ENCODE measurements around the gene WDR45B.
"Not testable (repeated sequence)": the region's sequence is repeated elsewhere in the genome, so short reads cannot be mapped to it uniquely, and the experiment has no call there.

Gene WDR45B

DNA sequence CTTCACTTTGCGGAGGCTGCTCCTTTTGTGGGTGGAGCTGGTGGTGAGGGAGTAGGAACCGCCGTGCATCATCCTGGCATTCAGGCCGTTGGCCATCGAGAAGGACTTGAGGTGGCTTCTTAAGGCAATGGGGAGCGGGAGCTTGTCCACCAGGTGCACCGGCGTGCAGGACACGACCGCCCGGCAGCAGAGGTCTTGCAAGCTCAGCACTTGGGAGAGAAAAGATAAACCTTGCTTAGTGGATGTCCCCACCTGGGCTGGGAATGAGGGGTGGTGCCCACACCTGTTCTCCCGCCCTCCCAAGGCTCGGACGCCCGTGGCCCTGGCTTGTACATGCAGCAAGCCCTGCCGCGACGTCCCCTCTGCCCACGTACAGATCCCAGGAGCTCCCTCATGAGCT is 9.7 kb upstream of the WDR45B start:
- no peak for DNase-seq (ENCODE audit: low read depth)

DNA sequence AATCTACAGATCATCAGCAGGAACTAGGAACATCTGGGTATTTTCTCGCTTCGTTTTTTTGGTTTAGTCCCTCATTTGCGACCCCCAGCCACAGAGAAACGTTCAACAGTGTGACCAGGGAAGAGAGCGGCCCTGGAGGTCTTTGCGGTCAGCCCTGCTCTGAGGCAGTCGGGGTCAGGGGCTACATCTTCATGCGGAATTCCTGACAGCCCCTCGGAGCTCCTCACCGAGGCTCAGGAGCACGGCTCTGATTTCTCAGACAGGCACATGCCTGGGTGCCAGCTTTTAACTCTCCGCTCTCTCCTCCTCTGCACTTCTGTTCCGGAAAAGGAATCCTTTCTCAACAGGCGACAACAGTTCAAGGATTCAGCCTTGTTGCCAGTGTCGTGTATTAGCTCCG is 8.0 kb upstream of the WDR45B start:
- DNase-seq (ENCODE audit: low read depth) = no peak

DNA sequence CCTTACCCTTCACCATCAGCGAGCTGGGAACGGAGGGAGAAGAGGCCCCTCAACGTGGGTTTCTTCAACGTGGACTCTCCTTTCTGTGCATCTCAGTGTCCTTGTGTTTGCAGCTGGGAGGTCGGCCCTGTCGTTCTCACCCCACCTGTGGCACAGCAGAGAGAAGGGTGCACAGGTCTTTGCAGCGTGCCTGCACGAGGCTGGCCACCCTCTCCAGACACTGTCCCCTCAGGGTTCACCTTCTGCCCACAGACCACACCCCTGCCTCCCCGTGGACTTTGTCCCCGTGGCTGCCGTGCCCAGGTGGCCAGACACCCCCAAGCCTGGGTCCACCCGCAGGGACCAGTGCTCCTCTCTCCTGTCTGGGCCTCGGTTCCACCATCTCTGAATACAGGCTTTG is 7.3 kb upstream of the WDR45B start:
- DNase-seq (ENCODE audit: low read depth) = no peak

DNA sequence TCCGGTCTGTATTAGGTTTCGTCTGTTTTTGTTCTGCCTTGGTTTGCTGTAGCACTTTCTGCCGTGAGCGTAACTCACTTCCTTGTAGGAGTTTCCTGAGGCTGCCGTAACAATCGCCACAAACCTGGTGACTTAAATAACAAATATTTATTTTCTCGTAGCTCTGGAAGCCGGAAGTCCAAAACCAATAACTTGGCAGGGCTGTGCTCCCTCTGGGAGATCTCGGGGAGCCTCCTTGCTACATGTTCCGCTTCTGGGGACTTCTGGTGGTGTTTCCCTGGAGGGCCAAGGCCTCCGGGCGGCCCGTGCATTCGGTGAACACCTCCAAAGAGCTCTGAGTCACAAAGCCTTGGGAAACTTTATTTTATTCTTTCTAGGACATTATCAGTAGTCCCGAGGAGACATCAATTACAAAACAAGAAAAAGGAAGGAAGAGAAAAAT is 6.8 kb upstream of the WDR45B start:
- no peak for DNase-seq (ENCODE audit: low read depth)

DNA sequence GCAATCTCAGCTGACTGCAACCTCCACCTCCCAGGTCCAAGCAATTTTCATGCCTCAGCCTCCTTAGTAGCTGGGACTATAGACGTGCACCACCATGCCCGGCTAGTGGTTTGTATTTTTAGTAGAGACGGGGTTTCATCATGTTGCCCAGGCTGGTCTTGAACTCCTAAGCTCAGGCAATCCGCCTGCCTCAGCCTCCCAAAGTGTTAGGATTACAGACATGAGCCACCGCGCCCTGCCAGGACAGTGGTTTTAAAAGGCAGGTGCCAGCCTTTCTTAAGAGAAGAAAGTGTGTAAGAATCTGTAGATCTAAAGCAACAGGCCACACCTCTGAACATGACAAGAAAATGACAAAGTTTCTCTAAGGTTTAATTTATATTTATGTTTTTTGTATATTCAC is 6.4 kb upstream of the WDR45B start:
- not testable (repeated sequence) for DNase-seq (ENCODE audit: low read depth)

DNA sequence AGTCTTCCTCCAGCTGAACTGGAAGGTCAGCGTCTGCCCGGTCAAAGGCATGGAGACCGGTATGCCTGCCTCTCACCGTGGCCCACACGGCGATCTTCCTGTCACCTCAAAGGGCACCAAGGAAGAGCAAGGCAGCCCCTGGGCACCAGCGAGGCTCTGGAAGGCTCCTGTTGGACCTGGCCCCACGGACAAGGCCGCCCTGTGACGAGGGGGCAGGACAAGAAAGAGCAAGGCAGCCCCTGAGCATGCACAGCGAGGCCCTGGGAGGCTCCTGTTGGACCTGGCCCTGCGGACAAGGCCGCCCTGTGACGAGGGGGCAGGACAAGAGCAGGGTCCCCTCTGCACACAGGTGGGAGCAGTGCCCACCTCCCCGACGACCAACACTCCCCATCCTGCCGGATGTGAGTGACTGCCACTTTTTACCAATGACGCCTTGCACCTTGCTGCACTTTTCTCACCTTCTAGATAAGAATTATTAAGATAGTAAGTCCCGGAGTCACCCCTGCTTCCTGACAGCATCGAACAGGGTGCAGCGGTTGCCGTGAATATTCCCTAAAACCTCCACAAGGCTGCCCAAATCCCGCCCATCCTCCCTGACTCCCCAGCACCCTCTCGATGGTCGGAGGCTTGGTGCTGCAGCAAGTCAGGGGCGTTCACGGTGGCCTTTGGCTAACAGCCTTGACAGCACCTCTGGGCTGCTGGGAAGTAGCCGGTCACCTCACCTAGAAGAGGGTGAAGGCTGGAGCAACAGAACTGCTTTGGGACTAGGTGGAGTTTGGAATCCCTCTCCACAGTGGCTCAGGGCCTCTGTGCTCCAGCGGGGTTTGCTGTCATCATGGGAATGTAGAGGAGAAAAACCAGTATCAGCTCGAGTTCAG is 5.6 kb upstream of the WDR45B start:
- DNase-seq (ENCODE audit: low read depth) = no peak

DNA sequence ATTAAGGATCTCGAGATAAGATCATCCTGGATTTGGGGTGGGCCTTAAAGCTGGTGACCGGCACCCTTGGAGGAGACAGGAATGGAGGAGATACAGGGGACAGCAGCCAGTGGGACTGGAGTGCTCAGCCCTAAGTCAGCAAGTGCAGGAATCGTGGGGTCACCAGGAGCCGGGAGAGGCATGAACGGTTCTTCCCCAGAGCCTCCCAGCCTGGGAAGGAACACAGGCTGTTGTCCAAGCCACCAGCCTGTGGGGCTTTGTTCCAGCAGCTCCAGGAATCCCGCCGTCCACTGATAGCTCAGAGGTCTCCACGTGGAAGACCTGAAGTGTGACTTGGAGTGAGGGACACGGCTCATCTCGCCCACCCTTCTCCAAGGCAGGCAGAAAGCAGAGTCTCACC is 2.5 kb upstream of the WDR45B start:
- no peak for DNase-seq (ENCODE audit: low read depth)

DNA sequence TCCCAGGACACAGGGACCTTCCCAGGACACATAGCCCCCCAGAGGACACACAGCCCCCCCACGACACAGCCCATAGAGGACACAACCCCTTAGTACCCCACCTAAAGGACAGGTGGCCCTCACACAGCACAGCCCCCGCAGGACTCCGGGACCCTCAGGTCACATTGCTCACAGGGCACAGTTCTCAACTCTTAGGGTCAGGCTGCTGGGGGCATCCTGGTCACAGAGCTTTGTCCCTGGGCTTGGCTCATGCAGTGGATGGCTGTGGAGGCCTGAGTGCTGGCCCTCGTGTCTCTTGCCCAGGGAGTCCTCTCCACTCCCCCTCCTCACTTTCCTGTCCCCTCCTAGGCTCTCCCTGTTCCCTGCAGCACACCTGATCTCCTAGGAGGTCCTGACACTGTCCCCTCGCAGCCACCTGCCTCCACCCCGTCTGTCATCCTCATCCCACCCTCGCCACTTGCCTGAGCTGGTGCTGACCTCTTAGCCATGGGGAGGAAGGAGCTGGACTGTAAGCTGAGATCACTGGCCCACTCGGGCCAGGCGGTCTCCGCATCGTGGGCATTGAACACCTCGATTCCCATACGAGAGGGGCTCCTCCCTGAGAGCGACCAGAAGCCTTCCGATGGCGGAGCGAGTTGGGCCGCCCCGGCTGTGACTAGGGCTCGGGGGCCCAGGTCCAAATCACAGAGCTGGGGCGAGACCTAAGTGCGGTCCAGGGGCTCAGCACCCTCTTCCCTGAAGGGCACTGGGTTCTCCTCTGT is 1.4 kb upstream of the WDR45B start:
- DNase-seq (ENCODE audit: low read depth) = no peak

DNA sequence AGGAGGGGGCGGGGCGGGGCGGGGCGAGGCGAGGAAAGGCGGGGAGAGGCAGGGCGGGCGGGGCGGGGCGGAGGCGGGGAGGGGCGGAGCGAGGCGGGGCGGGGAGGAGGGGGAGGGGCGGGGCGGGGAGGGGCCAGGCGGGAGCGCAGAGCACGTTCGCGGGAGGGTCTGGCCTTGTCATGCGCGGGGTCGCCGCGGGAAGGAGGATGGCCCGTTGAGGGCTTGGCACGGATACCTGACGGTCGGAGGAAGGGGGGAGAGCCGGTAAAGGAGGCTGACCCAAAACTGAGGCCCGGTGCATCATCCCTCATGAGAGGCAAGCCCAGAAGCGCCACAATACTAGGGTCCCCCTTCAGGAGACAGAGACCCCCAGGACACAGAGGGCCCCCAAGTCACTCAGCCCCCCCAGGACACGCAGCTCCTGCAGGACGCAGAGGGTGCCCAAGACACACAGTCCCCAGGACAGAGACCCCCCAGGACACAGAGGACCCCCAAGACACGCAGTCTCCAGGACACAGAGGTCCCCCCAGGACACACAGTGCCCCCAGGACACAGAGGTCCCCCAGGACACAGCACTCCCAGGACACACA is 593 bp upstream of the WDR45B start:
- peak; percentile 22 for DNase-seq (ENCODE audit: low read depth)

DNA sequence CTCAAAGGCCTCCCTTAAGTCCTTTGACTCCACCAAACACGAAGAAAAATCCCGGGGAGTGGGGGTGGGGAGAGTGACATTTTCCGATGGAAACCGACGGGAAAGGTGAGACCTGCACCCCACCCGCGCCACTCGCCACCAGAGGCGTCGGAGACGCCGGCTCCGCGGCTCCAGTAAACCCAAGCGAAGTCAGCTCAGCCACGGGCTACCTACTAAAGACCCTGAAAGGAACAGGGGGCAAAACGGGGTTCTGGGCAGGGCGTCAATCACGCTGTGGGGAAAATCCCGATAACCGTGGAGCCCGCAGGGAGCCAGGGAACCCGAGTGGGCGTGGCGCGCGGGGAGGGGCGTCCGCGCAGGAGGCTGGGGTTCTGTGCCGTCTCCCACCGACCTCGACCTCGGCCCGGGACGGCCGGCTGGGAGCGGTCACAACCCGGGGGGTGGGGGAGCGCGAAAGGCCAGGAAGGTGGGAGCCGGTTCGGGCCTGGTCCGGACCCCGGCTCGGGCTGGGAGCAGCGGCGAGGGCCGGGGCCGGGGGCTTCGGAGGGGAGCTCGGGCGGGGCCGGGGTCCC is 565 bp downstream of the WDR45B start:
- peak; percentile 28 for DNase-seq (ENCODE audit: low read depth)

DNA sequence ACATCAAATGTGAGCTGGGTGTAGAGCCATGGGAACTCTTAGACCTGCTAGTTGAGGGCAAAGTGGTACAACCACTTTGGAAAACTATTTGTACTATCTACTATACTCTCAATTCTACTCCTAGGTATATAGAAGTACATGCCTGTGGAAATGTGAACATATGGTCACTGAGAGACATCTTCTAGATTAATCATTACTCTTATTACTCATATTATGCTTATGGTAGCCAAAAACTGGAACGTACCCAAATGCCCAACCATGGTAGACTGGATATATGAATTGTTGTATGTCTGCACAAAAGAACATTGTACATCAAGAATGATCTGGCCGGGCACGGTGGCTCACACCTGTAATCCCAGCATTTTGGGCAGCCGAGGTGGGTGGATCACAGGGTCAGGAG is 2.7 kb downstream of the WDR45B start:
- DNase-seq (ENCODE audit: low read depth) = no peak

DNA sequence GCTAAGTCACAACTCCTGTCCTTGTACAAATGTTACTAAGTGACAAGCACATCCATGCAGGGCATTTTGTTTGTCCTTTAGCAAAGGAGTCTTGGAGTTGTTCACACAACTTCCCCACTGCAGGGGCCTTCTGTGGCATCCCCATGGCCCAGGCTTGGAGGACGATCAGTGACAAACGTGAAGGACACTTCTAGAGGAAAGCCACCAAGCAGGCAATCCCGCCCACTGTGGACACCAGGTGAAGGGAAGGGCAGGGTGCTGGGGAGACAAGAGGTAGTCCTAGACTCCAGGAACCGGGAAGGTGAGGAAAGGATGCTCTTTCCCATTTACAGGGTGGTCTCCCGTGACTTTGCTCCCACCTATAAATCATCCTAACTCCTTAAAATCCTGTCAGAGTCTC is 4.1 kb downstream of the WDR45B start:
- DNase-seq (ENCODE audit: low read depth) = no peak

DNA sequence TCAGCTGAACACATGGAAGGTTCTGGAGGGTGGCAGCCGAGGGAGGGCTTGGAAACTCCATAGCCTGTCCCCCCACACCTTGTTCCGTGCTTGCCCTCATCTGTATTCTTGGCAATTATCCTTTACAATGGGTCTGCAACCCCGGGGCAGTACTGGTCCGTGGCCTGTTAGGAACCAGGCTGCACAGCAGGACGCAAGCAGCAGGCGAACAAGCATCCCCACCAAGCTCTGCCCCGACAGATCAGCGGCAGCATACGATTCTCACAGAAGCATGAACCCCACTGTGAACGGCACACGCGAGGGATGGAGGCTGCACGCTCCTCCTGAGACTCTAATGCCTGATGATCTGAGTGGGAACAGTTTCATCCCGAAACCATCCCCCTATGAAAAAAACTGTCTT is 6.2 kb downstream of the WDR45B start:
- DNase-seq (ENCODE audit: low read depth) = no peak

DNA sequence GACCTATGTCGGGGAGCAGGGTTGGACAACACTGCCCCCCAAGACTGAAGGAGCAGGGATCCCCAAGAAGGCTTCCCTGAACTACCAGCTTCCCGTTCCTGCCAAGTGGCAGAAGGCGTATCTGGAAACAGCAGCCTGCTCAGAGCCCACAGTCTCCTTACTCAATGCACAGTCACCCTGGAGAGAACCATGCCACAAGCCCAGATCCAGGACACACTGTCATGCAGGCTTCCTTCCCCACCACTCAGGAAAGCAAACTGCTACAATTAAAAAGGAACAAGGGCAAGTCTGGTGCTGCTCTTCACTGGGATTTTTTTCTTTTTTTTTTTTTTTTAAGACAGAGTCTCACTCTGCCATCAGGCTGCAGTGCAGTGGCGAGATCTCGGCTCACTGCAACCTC is 8.2 kb downstream of the WDR45B start:
- DNase-seq (ENCODE audit: low read depth) = no peak

DNA sequence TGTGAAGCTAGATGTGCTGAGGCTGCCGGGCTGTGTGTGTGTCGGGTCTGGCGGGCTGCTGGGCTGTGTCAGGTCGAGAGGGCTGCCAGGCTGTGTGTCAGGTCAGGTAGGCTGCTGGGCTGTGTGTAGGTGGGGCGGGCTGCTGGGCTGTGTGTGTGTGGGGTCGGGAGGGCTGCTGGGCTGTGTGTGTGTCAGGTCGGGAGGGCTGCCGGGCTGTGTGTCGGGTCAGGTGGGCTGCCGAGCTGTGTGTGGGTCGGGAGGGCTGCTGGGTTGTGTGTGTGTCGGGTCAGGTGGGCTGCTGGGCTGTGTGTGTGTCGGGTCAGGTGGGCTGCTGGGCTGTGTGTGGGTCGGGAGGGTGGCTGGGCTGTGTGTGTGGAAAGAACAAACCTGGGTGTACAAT is 8.6 kb downstream of the WDR45B start:
- DNase-seq (ENCODE audit: low read depth) = no peak

DNA sequence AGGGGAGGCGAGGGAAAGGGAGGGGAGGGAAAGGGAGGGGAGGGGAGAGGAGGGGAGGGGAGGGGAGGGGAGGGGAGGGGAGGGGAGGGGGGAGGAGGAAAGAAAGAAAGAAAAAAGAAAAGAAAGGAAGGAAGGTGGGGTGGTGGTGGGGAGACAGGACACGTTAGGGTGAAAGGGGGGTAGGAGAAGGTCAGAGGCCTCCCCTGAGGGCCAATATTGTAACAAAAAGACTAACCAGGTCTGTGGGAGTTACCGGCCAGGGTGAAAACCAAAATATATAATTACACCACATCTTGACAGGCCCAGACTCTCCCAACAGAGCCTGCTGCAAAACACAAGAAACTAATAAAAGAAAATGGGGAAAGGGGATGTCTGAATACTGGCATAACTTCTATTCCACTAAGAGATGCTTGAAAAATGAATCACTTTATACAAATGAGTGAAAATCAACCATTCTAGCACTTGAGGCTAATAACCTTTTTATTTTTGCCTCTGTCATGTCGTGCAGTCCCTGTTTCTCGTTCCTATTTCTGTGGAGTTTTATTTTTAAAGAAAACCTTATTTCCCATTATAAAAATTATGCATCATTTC is 10.0 kb downstream of the WDR45B start:
- DNase-seq (ENCODE audit: low read depth) = no peak

DNA sequence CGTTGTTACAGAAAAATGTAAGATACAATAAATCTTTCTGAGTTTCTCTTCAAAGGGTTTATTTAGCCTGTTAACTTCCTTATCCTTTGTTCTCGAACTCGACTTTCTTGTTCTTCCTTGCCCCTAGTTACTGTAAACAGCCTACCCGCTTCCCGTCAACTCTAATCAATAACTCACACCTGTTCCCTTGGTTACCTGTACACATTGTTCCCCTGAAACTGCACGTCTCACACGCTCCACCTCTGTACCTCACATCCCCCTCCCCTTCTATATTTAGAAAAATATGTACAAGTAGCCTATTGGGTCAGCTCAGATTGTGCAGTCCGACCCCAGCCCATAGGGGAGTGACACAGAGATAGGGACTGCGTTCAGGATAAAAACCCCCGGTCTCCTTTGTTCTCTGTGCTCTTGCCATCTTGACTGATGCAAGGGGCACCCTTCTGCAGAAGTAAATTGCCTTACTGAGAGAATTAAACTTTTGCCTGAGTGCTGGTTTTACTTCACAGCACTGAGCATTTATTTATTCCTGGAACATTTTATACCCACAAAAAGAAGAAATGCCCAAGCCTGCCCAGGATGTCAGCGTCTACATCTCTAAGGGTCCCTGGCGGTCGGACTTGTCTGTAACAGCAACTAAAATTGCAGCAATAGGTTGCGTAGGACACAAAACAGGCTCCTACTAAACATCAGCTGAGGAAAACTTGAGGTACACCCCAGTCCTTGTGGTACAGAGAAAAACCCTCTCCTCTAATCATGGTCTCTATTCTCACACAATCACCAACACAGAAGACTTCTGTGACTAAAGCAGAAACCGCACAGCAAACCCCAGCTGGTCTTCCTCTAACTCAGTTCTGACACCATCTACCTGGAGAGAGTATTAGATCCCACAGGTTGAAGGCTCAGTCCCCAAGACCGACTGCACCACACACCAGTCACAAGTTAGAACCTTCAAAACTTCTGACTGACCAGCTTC is 11.3 kb downstream of the WDR45B start:
- no peak for DNase-seq (ENCODE audit: low read depth)

DNA sequence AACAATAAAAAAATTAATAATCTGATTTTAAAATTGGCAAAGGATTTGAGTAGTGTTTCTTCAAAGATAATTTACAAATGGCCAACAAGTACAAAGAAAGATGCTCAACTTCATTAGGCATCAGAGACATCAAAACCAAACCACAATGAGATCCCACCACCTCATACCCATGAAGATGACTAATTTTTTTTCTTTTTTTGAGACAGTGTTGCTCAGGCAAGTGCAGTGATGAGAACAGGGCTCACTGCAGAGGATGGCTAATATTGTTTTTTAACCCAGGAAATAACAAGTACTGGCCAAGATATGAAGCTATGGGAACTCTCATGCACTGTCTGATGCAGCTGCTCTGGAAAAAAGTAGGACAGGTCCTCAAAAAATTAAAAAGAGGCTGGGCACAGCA is 14.9 kb downstream of the WDR45B start:
- DNase-seq (ENCODE audit: low read depth) = no peak

DNA sequence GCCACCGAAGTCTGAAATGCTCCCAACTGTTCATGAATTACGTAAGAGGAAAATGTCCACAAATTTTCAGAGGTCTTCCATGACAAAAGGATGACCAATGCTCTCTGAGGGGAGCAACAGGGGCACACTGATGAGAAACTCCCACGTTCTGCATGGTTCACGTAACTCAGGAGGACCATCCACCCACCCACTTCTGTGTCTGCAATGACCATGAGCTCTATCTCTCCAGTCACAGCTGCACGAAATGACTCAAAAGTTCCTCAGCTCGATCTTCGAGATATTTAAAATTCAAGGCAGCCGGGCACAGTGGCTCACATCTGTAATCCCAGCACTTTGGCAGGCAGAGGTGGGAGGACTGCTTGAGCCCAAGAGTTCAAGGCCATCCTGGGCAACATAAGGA is 15.8 kb downstream of the WDR45B start:
- DNase-seq (ENCODE audit: low read depth) = no peak

DNA sequence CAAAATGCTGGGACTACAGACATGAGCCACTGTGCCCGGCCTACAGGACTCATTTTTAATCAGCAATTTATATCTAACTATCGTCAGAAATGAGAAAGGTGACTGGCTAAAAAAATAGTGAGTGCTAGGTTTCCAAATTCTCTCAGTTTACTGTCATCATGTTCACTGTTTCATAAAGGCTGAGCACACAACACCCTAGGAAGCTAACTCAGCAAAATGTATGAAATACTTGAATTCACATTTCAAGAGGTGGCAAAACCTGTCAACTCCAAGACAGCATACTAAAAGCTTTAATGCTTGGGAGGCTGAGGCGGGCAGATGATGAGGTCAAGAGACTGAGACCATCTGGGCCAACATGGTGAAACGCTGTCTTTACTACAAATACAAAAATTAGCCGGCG is 16.7 kb downstream of the WDR45B start:
- DNase-seq (ENCODE audit: low read depth) = no peak

DNA sequence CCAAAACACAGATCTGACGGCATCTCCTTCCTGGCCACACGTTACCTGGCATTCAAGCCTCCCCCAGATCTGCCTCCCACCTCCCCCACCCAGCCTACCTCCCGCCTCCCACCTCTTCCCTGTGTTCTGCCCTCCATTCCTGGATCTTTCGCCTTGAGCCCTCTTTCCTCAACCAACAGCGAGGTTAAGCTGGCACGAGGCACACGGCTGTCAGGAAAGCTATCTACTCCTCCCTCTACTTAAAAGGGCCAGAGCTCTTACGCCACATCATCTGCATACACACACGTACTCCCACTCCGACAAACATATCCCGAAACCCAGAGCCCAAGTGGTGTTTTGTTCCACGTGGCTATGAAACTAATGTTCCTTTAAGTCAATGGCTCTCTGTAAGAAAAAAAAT is 18.0 kb downstream of the WDR45B start:
- DNase-seq (ENCODE audit: low read depth) = no peak
